ENCODE data around the gene VAV2.

VAV2 gene

DNA sequence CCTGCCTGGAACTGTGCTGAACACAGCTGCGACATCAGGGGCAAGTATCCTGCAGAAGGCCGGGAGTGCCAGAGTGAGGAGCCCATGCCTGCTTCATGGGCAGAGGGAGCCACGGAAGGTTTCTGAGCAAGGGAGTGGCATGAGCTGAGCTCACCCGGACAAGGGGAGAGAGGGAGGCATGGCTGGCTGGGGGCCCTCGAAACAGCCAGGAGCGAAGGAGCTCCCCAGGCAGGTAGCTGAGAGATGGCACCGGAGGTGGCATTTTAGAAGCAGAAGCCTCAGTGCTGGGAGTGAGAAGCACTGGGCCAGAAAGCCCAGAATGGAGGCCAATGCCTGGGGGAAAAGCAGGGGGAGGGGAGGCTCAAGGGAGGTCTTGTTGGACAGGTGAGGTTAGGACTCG lies 197.1 kb downstream of the VAV2 start:
- no peak for DNase-seq (ENCODE audit: low read depth)

DNA sequence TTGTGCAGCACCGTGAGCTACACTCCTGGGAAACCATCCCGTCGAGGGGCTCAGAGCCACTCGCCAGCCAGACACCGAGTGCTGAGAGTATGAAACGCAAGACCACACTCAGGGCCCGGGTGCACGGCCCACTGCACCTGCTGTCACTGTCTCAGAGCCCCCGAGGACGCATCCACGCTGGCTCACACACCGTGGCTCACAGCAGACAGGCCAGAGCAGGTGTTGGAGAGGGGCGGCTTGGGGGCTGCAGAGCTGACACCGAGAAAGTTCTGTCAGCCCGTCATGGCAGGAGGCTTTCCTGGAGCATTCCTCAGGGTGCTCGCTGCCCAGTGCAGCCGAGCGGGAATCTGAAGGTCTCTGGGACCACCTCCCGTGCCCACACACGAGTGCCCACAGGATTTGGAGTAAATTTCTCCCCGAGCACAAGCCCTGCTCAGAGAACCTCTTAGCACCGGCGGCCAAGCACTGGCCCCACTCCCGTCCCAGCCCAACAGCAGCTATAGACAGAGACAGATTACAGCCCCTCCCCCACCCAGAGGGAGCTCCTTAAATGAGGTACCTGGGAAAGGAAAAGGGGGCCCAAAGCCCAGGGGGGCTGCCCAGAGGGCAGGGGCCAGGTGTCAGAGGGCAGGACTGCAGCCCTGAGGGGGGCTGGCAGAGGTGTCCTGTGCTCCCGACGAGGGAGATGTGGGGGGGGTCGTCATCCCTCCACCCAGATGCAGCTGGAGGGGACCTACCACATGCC lies 197.9 kb downstream of the VAV2 start:
- DNase-seq (ENCODE audit: low read depth), result no peak

DNA sequence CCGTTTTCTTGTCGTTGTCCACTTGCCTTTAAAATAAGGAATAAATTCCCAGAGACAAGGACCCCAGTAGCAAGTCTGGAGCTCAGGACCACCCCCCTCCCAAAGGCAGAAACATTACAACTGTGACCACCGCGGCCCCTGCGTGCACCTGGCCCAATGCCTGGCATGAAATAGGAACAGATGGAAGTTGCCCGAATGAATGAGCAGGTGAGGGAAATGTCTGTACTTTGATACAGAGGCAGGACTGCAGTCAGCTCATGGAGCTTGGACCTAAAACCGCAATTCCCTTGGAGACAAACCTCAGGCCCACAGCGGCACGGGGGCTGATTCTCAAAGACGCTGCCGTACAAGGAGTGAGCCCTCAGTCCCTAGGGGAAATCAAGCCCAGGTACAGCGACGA lies 198.7 kb downstream of the VAV2 start:
- DNase-seq (ENCODE audit: low read depth), result no peak

DNA sequence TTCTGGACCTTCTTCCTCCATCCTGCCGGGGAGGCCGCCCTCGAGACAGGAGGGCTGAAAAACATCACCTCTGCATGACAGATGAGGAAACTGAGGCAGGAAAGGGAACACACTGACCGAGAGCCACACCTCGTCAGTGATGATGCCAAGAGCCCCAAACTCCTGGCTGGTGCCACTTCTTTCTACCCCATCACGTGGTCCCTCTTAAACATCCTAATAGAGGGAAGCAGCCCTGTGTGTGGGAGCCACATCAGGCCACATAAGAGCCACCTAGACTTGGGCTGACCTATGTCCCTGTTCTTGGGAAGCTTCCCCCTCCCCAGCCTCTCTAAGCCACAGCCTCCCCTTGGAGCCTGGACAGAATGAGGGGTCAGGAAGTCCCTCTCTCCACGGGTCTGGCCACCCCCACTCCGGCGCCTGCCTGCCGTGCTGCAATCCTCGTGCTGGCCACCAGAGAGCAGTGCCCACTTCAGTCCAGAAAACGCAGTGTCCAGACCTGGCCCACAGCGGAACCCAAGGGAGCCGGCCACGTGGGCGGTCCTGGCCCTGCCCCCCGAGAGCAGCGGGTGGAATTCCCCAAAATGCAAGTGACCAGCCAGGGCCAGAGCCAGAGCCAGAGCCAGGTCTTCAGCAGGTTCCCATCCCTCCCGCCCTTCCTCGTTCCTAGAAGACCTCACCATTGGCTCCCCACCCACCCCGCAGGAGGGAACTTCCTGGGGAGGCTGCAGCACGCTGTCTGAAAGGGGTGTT lies 199.2 kb downstream of the VAV2 start:
- DNase-seq (ENCODE audit: low read depth), result peak; percentile 37

DNA sequence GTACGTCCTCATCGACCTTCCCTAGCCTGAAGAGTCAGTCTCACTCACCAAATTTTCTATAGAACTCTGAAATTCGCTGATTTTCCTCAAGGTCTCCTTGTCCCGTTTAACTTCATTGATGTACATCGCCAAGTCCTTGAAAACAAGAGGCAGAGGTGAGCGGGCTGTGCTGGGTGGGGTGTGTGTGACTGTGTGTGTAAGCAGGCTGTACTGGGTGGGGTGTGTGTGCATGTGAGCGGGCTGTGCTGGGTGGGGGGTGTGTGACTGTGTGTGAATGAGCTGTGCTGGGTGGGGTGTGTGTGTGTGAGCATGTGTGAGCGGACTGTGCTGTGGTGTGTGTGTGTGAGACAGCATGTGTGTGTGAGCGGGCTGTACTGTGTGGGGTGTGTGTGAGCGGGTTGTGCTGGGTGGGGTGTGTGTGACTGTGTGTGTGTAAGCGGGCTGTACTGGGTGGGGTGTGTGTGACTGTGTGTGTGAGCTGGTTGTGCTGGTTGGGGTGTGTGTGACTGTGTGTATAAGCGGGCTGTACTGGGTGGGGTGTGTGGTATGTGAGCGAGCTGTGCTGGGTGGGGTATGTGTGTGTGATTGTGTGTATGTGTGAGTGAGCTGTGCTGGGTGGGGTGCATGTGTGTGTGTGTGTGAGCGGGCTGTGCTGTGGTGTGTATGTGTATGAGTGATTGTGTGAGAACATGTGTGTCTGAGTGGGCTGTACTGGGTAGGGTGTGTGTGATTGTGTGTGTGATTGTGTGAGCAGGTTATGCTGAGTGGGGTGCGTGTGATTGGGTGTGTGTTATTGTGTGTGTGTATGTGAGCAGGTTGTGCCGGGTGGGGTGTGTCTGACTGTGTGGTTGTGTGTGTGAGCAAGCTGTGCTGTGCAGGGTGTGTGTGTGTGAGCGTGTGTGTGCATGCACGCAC lies 200.1 kb downstream of the VAV2 start:
- no peak for DNase-seq (ENCODE audit: low read depth)

DNA sequence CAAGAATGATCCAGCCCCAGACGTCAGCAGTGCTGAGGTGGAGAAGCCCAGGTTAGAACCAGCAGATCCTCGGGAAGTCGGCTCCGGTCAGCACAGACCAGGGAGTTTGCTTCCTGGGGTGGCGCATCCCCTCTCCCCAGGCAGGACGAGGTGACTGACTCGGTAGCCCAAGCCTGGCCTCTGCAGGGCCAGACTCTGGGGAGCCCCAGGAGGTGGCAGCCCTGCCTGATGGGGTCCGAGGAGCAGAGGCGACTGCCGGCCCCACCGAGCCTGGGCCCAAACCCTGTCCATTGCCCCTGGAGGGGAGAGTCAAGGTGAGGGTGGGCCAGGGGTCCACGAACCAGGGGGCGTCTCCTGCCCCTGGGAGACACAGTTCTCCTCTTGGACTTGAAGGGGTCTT lies 201.1 kb downstream of the VAV2 start:
- DNase-seq (ENCODE audit: low read depth), result no peak

DNA sequence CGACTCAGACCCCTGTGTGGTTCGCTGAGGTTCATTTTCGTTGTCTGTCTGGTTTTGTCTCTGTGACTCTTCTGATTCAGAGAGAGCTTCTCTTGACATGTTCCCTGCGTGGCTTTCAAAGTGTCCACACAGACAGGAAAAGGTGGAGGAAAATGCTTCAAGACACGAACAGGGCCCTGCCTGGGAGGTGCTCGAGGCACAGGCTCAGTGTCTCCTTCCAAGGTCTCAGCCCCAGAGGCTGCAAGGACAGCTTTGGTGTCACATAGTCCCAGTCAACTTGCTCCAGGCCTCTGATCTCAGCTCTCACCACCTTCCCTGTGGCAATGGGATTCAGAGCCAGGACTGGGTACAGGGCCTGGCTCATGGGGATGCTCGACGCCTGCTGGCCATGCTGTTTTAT lies 202.3 kb downstream of the VAV2 start:
- DNase-seq (ENCODE audit: low read depth), result no peak

DNA sequence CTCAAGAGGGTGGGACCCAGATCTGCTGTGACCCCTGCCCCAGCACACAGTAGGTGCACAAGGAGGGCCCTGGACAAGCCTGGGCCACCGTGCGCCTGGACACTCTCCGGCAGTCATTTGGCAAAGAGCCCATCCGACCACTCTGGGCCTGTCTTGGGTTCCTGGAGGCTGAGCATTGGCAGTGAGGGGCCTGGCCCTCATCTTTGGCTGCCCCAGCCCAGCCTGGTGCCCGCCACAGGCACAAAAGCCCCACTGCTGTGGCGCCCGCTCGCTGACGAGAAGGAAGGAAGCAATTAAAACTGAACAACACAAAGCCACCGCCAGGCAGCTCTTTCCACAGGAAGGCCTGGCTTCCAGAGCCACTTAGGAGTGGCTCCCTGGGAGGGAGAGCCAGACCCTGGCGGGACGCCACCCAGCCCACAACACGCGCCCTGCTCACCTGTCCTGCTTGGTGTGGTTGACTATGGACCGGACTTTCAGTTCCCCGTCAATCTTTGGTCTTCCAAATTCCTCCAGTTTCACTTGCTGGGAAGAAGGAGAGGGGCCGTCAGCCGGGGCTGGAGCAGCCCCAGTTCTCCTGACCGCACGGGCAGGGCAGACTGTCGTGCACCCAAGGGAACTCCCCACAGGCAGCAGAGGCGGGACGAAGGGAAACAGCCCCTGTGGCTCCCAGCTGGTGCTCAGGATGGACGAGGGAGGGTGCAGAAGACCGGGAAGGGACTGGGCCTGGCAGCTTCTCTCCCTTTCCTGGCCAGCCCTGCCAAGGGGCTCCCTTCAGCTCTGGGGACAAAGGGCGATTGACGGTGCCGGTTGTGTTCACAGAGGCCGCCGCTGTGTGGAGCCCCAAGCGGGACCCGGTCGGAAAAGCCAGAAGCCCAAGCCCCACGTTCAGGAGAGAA lies 203.1 kb downstream of the VAV2 start:
- DNase-seq (ENCODE audit: low read depth), result no peak

DNA sequence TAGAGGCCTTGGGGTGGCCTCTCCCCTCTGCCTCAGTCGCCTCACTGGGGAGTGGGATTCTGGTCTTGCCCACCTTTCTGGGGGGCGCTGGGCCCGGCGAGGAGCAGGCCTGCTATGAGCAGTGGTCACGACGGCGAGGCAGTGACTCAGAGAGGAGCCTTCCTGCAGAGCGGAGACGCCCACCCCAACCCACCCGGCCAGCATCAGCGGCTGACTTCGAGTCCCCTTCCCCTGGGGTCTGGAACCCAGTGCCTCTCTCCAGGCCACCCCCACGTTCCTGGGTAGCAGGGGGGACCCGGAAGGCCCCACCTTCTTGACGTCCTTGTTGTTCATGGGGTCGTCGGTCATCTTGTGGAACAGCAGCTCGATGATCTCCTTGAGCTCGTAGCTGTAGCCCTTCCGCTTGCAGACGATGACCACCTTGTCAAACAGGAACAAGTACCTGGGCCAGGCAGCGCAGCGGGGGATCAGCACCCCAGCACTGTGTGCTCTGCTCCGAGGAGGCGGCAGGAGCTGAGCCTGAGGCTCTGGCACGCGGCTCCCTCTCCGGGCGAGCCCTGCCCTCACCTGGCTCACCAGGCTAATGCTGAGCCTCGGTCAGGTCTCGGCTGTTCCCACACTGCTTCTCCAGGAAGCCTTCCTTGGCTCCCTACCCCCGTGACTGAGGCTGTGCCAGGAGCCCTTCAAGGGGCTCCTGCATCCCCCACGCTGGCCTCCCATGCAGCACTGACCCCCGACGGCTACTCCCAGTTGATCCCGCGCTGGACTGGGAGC lies 203.9 kb downstream of the VAV2 start:
- DNase-seq (ENCODE audit: low read depth), result no peak

DNA sequence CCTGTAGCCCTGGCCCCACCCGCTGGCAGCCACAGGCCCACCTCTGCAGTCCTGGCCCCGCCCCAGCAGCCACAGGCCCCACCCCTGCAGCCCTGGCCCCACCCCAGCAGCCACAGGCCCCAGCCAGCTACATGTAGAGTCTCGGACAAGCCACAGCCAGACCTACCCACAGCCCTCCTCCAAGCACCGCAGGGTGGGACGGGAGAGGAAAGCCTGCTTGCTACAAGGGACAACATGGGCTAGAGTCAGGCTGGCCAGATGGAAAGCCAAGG lies 204.4 kb downstream of the VAV2 start:
- no peak for DNase-seq (ENCODE audit: low read depth)

DNA sequence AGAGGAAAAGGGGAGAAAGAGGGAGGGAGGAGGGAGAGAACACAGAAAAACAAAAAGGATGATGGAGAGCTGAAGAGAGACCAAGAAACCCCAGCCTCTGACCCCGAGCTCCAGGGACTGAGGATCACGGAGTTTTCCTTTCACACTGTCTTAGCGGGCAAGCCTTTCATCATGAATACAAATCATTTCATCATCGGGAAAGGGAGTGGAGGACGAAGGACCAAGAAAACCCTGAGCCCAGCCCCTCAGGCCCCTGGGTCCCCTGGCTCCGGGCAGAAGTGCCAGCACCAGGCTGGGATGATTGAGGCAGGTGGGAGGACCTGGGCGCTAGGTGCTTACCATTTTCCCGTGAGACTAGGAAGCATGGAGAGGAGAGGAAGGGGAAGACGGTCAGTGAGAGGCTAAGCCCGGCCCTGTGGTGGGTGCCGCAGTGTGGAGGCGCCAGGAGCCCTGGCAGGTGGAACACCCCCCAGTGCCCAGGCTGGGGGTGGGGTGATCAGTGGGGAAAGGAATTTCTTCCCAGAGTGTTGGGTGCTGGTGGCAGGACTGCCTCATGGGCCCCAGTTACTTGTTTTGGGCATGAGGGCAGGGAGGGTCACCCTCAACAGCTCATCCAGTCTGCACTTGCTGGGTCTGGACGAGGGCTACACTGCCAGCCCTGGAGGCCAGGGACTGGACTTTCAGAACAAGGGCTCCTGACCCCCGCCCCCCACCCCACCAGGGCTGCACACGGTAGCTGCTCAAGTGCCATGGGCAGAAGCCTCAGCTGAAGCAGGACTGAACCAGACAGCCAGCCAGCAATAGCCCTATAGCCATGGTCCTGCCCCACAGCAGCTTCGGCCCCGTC lies 205.0 kb downstream of the VAV2 start:
- no peak for DNase-seq (ENCODE audit: low read depth)

DNA sequence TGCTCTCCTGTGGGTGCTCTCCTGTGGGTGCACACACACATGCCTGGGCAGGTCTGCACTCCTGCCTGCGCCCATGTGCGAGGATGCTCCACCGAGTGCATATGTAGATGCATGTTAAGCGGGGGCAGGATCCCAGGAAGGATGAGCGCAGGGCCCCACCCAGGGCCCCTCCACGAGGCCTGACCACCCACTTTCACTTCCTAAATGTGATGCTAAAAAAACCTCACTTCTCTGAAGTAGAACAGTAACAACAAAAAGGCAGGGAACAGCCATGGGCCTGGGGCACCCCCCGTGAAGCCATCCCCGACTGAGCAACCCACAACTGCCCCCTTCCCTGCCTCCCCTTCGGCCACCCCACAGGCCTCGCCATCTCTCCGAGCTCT lies 205.8 kb downstream of the VAV2 start:
- DNase-seq (ENCODE audit: low read depth), result no peak

DNA sequence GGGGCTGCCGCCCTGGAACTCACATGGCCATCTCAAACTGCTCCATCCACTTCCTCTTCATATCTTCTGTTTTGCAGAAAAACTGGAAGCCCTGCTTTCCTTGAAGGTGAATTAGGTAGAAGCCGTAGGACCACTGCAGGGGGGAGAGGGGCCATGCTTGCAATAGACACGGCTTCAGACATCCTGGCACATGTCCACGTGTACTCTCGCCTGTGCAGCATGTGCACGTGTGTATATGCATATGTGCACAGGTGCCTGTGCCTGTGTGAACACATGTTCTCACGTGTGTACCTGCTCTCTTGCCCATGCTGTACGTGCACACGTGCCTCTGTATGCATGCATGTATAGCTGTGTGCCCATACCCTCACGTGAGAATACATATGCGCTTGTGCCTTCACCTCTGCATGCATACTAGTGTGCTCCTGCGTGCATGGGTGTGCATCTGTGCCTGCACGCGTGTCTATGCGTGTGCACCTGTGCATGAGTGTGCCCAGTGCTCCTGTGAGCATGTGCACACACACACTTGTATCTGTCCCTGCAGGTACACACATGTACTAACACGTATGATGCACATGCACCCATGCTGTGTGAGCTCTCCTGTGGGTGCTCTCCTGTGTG lies 206.3 kb downstream of the VAV2 start:
- DNase-seq (ENCODE audit: low read depth), result no peak

DNA sequence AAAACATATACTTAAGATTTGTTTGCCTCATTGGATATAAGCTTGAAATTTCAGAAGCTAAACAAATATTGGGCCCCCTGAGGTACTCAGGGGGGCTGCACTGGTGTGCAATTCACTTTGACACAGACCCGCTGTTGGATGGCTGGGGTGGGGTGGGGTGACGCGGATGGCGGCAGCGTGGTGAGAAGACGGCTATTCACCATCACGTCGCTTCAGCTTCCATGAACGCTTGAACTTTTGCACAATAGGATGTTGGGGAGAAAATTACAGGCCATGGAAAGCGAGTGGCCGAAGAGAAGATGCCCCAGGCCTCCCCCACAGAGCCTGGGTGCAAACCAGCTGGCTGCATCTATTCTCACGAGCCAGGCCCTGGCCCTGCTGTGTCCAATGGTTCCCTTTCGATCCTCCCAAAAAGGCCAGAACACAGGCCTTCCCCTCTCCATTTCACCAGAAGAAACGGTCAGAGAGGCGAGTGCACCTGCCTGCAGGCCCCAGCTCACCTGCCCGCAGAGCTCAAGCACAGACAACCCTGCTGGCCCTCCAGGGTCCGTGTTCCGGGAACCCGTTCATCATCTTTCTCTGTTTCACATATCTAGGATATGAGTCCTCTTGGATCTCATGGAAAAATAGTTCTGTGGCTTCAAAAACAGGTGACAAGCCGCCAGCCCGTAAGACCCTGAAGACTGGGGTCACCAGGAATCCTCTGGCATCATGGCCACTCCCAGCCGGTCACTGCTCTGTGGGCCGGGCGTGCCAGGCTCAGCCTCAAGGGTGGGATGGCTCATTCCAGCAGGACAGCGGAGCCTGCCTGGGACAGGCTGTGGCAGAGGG lies 207.2 kb downstream of the VAV2 start:
- DNase-seq (ENCODE audit: low read depth), result no peak

DNA sequence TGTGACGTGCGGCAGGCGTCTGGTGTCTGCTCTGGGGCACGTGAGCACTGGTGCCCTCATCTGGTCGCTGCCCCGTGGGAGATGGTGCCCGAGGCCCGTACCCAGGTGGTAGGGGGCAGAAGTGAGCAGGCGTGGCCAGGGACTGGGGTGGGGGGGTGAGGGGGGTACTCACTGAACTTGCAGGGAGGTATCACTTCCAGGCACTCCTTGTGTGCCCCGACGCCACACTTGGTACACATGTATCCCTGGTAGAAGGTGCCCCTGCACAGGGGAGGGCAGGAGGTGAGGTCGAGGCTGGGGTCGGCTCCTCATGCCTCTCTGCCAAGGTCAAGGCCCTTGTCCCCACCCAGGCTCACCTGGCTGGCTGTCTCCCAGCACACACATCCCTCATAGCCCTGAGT lies 208.8 kb downstream of the VAV2 start:
- DNase-seq (ENCODE audit: low read depth), result no peak

DNA sequence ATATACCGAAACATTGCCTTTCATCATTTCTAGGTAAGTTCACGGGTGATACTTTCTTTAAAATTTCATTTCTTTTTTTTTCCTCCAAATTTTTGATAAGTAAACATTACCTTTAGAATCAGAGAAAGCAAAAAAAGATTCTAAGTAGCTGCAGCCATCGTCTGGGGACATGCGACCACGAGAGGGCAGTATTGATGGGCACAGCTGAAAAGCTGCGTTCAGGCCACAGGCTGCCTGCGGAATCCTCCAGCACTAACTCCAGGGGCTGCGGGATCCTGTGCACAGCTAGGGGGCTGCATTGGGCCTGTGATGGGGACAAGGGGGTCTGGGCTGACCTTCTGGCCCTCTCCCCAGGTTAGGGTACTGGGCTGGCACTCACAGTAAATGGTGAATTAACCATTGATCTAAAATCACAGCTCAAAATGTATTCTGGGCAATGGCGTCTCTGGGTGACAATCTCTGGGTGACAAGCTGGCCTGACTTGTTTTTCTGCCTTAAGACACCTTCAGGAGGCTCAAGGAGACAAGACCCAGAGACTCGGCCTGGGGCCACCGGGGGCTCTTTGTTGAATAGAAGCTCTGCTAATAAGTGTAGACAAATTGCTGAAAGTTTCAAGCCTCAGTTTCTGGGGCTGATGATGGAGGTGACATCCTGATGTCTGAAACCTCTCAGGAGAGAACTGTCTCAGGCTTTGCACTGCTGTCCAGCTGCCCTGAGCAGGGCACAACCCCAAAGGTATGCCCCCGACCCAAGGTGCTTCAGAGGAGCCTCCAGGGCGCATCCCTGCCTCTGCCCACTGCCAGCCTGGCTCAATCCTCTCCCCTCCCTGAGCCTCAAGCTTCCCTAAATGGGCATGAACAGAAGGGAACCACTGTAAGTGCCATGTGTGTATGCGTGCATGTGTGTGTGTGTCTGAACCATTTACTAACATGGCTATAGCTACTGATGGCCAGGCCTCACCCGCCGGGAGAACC lies 209.7 kb downstream of the VAV2 start:
- peak; percentile 38 for DNase-seq (ENCODE audit: low read depth)

DNA sequence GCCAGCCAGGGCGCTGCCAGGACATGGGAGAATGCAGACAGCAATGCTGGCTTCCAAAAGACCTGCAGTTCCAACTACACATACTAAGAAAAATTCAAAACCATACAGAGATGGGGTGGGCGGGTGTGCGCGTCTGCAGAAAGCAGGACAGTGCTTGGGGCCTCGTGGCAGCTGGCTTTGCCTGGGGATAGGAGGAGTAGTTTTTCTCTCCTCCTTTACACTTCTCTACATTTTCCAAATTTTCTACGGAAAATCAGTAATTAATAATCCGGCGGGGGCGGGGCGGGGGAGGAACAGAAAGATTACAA lies 210.3 kb downstream of the VAV2 start:
- no peak for DNase-seq (ENCODE audit: low read depth)

Measured in stimulated activated CD8-positive, alpha-beta memory T cell treated with anti-CD3 and anti-CD28 coated beads, Interleukin-7, amount 100 ng/mL, for 24 hours (primary cell).